Pancreas (tissue), 10 donors: ENCODE measurements around the gene ACTN4. TPM values are rescaled to one million over a fixed set of nuclear protein-coding genes. Genes with fewer than 3 reads are reported as not detected.
A peak's percentile ranks its signal among the peaks of the same experiment; 100 is the strongest.

Experiments used
- ATAC-seq, 4 donors: fragments of 200-7000 bp; cut with Tn5 transposase; one replicate each; pipeline versions ENCODE4 v1.8.0 to v1.9.1; 2020; ENCODE audit warnings: mild to moderate bottlenecking in 4 of 4, moderate library complexity in 4 of 4
- DNase-seq, 6 donors: peaks; one replicate each; pipeline ENCODE4 v3.0.0-alpha.2; 2020
- FAIRE-seq: peaks from 2 replicates; lab custom pipeline; 2012; peaks lifted over from hg19 to GRCh38; lab: Jason Lieb, UNC
- H3K27ac ChIP-seq, 4 donors: fragments of 200-600 bp; sonication (generic); 1 replicate in 3 of 4; 2 replicates in 1 of 4; pipeline versions ENCODE4 v1.5.0 to v1.8.0; 2020
- H3K27me3 ChIP-seq, 4 donors: fragments of 200-600 bp; one replicate each; pipeline ENCODE4 v1.8.0; 2021
- H3K36me3 ChIP-seq, 3 donors: fragments of 200-600 bp; sonication (generic) in 1 of 3; one replicate each; pipeline versions ENCODE4 v1.5.0 to v1.8.0; 2020 to 2021
- H3K4me1 ChIP-seq, 3 donors: fragments of 200-600 bp; one replicate each; pipeline ENCODE4 v1.8.0; 2021
- H3K4me3 ChIP-seq, 4 donors: fragments of 200-600 bp; sonication (generic) in 2 of 4; one replicate each; pipeline versions ENCODE4 v1.5.0 to v1.8.0; 2020 to 2021
- H3K9me3 ChIP-seq, 4 donors: fragments of 200-600 bp; one replicate each; pipeline ENCODE4 v1.8.0; 2021
- CTCF ChIP-seq, 4 donors: fragments of 200-600 bp; sonication (generic) in 3 of 4; IDR thresholded peaks; one replicate each; pipeline versions ENCODE4 v1.5.0 to v1.8.0; 2021; ENCODE audit warnings: antibody characterized with exemption in 4 of 4
- WGBS, 2 donors: extraction: QIAGEN DNeasy Blood & Tissue Kit; methylation state at CpG; one replicate each; pipeline ENCODE4 v1.1.7; 2013; 5-methylcytosine and 5-hydroxymethylcytosine counted together
- intact Hi-C, 3 donors: fragments of 100-400 bp; cut with DNase I; formaldehyde crosslinking; loops; one replicate each; pipeline versions ENCODE4 v1.11.1 to v1.14.2; 2022
- polyA plus RNA-seq, 2 donors: library from polyadenylated mRNA; stranded (reverse); fragments of 200-250 nt; gene quantifications; one replicate each; pipeline ENCODE4 v1.2.3, GENCODE V29; 2013
- total RNA-seq, 6 donors: library from RNA; stranded (reverse); fragmentation: NEBNext Ultra II Directional in 4 of 6; extraction: Animal tissue kit (Norgen Biotek cat#: 25700) in 4 of 6; gene quantifications; one replicate each; pipeline versions ENCODE4 v1.2.1 to v1.2.4, GENCODE V29; 2021 to 2023
- donor health status: healthy with polysubstance abuse.
- donor health status: DM: no; HTN: no; CAD: no; lungs with moderate emphysema.
- donor health status: DM: no; HTN: no; CAD: no.
- donor health status: control.
- donor health status: control.
- donor health status: Bipolar disorder and iron deficiency.
- donor health status: DM: yes; HTN: yes; CAD: no.
- donor health status: DM: no; HTN: no; CAD: no.
- donor health status: DM: no; HTN: no; CAD: no.
- donor health status: DM: yes; HTN: yes; CAD: no.

ACTN4 gene
- total and polyA plus RNA-seq, 8 donors, result 98.2 to 284 (median 187) TPM

GRCh38 chr19:38727868-38728660, 80.6 kb downstream of the ACTN4 start:
- DNase-seq, result peak in 2 of 6 donors; percentile 31 to 62
- WGBS, 2 donors, result 87 to 89% methylated on average over 24 to 32 of the region's 33 CpGs
- no peak for TF ChIP-seq CTCF (IDR thresholded peaks at IDR 0.05)
- Histone ChIP-seq H3K27me3 (no peaks in the 10 kb centered on the region), H3K4me1 (peaks cover 19 to 21% (median 20%) of the 10 kb centered on the region in 3 donors), H3K4me3 (no peak overlapping the region), H3K9me3 (no peaks in the 10 kb centered on the region), H3K36me3 (peaks cover 2 to 59% (median 40%) of the 10 kb centered on the region in 3 donors), H3K27ac (no peak overlapping the region)
- no peak for FAIRE-seq
- ATAC-seq, result no peak
- intact Hi-C loops, result loop anchor here in 1 of 3 donors (5.0 kb wide), 1 partner anchor 81 kb away; the partner anchor contains the start of gene ACTN4

GRCh38 chr19:38728752-38729541, 81.5 kb downstream of the ACTN4 start:
- H3K27ac ChIP-seq, result peak overlapping the region in 1 of 4 donors; percentile 37

GRCh38 chr19:38729653-38730469, 82.4 kb downstream of the ACTN4 start:
- WGBS, 2 donors, result 75 to 80% methylated on average over 15 to 17 of the region's 17 CpGs
- peak; percentile 53 to 89 (median 76) for DNase-seq
- intact Hi-C loops, result loop anchor here in 1 of 3 donors (5.0 kb wide), 1 partner anchor 83 kb away; the partner anchor contains the start of gene ACTN4
- FAIRE-seq, result no peak
- peak in 3 of 4 donors; percentile 35 to 48 (median 45) for ATAC-seq
- Histone ChIP-seq H3K4me1 (peaks cover 19 to 21% (median 20%) of the 10 kb centered on the region in 3 donors), H3K4me3 (no peak overlapping the region), H3K27me3 (no peaks in the 10 kb centered on the region), H3K9me3 (no peaks in the 10 kb centered on the region), H3K36me3 (peaks cover 0 to 41% (median 23%) of the 10 kb centered on the region in 3 donors), H3K27ac (peak overlapping the region in 1 of 4 donors; percentile 37)
- peak; percentile 64 to 74 (median 69) for TF ChIP-seq CTCF (IDR thresholded peaks at IDR 0.05)

More at GRCh38 chr19:38728752-38729541, 81.5 kb downstream of the ACTN4 start:
- H3K36me3 ChIP-seq, result peaks cover 0 to 50% (median 32%) of the 10 kb centered on the region in 3 donors
- 86 to 91% methylated on average over 35 to 37 of the region's 37 CpGs for WGBS, 2 donors
- H3K4me3 ChIP-seq, result no peak overlapping the region
- no peaks in the 10 kb centered on the region for H3K27me3 ChIP-seq
- peak in 4 of 6 donors; percentile 24 to 77 (median 58) for DNase-seq
- peaks cover 19 to 21% (median 20%) of the 10 kb centered on the region in 3 donors for H3K4me1 ChIP-seq
- TF ChIP-seq CTCF (IDR thresholded peaks at IDR 0.05), result no peak
- no peaks in the 10 kb centered on the region for H3K9me3 ChIP-seq
- no peak for ATAC-seq
- intact Hi-C loops, result loop anchor here in 1 of 3 donors (5.0 kb wide), 1 partner anchor 82 kb away; the partner anchor contains the start of gene ACTN4
- no peak for FAIRE-seq

GRCh38 chr19:38730470-38730730, 83.0 kb downstream of the ACTN4 start:
- no peak overlapping the region for H3K4me3 ChIP-seq
- ATAC-seq (no peak), DNase-seq (peak in 1 of 6 donors; percentile 1), FAIRE-seq (no peak)
- H3K9me3 ChIP-seq, result no peaks in the 10 kb centered on the region
- intact Hi-C loops, result no loop called here
- WGBS, 2 donors, result 87 to 89% methylated on average over 7 of the region's 7 CpGs
- peaks cover 19 to 21% (median 20%) of the 10 kb centered on the region in 3 donors for H3K4me1 ChIP-seq
- peaks cover 0 to 36% (median 18%) of the 10 kb centered on the region in 3 donors for H3K36me3 ChIP-seq
- H3K27me3 ChIP-seq, result no peaks in the 10 kb centered on the region
- peak overlapping the region; percentile 73 to 90 (median 83) for H3K27ac ChIP-seq
- TF ChIP-seq CTCF (IDR thresholded peaks at IDR 0.05), result no peak
